Tracheal epithelial cell (primary cell): ENCODE results near the gene CEP85. TPM values are rescaled to one million over a fixed set of nuclear protein-coding genes. Genes with fewer than 3 reads are reported as not detected.

Experiments used
- total RNA-seq: library from RNA; depleted of rRNA; stranded (reverse); fragments of >200 nt; gene quantifications from 2 replicates; pipeline ENCODE4 v1.2.1, GENCODE V29; 2014

CEP85 gene, protein sequence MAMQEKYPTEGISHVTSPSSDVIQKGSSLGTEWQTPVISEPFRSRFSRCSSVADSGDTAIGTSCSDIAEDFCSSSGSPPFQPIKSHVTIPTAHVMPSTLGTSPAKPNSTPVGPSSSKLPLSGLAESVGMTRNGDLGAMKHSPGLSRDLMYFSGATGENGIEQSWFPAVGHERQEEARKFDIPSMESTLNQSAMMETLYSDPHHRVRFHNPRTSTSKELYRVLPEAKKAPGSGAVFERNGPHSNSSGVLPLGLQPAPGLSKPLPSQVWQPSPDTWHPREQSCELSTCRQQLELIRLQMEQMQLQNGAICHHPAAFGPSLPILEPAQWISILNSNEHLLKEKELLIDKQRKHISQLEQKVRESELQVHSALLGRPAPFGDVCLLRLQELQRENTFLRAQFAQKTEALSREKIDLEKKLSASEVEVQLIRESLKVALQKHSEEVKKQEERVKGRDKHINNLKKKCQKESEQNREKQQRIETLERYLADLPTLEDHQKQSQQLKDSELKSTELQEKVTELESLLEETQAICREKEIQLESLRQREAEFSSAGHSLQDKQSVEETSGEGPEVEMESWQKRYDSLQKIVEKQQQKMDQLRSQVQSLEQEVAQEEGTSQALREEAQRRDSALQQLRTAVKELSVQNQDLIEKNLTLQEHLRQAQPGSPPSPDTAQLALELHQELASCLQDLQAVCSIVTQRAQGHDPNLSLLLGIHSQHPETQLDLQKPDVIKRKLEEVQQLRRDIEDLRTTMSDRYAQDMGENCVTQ
- total RNA-seq = 9.9 and 11.7 TPM in 2 replicates

GRCh38 chr1:26233903-26234643, at the start of gene CEP85:
Gene CEP85 (plus strand): TSS chr1:26234200. CDS start chr1:26239784, 5,584 bp downstream.

DNA sequence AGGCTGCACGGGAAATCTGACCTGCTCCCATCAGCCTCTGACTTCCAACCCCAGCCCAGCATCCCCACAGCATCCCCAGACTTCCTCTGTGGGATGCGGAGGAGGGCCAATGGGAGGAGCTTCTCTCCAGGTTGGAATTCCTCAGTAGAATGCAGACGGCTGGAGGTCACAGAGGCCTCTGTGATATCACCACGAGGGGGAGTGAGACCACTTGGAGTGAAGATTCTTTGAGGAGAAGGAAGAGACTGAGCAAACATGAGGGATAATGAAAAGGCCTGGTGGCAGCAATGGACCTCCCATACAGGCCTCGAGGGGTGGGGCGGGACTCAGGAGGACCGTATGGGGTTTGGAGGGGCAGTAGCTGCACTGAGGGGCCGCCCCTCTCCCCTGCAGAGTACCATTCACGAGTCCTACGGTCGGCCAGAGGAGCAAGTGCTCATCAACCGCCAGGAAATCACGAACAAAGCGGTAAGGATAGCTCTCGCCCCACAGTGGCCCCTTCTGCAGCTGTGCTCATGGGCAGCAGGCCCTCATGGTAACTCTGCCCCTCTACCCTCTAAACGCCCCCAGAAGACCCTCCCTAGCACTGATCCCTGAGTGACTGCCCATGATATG, 43.5 kb upstream of the CEP85 start, which contains the start of gene CATSPER4:
Gene CATSPER4, plus strand, starts transcription at position 230 of the 615 bp plus-strand sequence. Its CDS starts 26 bp downstream, at position 256.

GRCh38 chr1:26279456-26280332, 45.7 kb downstream of the CEP85 start, which contains the start of gene SH3BGRL3:
Gene SH3BGRL3 (plus strand): TSS chr1:26280086. CDS start chr1:26280156, 70 bp downstream.

DNA sequence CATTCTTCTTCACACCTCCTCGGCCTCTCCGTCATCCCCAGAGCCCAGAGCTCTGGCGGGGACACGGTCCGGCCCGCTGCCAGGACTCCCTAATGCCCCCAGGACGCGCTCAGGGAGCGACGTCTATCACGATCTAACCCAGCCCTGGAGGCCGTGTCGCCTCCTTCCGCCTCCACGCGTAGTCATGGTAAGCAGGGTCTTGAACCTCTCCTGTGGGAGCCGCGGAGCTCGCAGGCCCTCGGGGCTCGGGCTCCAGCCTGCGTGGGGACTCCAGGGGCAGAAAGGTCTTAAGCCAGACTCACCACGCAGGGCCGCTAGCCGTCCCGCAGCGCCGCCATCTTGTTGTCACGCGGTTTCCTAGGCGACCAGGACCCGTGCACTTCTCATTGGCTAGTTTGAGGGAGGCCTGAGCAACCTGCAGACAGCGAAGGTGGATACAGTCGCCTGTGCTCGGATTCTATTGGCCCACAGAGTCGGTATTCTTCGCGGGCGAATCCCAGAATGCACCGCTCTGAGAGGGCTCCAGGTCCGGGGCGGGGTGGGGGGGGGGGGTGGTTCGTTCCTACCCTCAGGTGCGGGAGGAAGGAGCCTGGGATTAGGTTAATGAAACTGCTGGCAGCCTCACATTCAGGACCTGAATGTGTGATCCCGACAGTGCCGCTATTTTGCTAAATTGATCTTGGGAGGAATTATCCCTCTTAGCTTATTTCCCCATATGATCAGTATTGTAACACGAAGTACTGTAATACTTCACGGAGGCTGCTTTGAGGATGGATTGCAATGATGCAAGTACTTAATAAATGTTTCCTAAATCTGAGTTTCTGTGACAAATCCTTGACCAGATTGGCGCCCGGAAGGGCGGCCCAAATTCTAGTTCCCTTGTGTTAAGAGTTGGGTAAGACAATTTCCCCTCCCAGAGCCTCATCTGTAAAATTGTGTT, 72.6 kb downstream of the CEP85 start, which contains the start of gene UBXN11:
Gene UBXN11, minus strand, starts transcription at position 347 of the 940 bp plus-strand sequence. CDS start 3,753 bp downstream, outside the sequence.

GRCh38 chr1:26317612-26318337, 83.8 kb downstream of the CEP85 start, which contains the start of gene CD52:
Gene CD52 (plus strand): TSS chr1:26317958. CDS start chr1:26318018, 60 bp downstream.

Other genes with a start within 250 kb of the CEP85 start
- 14.2 and 17.9 TPM in 2 replicates for gene PAFAH2, start 236.1 kb upstream of the CEP85 start, total RNA-seq
- under 0.01 TPM in 1 of 2 replicates, not detected in the other for gene EXTL1, start 212.4 kb upstream of the CEP85 start, total RNA-seq
- gene SLC30A2, start 188.1 kb upstream of the CEP85 start, total RNA-seq = 0.48 TPM in 1 of 2 replicates, not detected in the other
- not detected in 2 replicates for gene TRIM63, start 166.6 kb upstream of the CEP85 start, total RNA-seq
- 3.6 and 7.9 TPM in 2 replicates for gene PDIK1L, start 122.4 kb upstream of the CEP85 start, total RNA-seq
- under 0.01 TPM in 1 of 2 replicates, not detected in the other for gene FAM110D, start 75.1 kb upstream of the CEP85 start, total RNA-seq
- not detected in 2 replicates for gene C1orf232, start 65.2 kb upstream of the CEP85 start, total RNA-seq
- gene ZNF593, start 64.3 kb upstream of the CEP85 start, total RNA-seq = 40.3 and 59.3 TPM in 2 replicates
- not detected in 2 replicates for gene ZNF593OS, start 62.4 kb upstream of the CEP85 start, total RNA-seq
- gene CNKSR1, start 56.7 kb upstream of the CEP85 start, total RNA-seq = 14.7 and 23.9 TPM in 2 replicates
- not detected in 2 replicates for gene CATSPER4, start 43.6 kb upstream of the CEP85 start, total RNA-seq
- 15.1 and 27.2 TPM in 2 replicates for gene SH3BGRL3, start 45.9 kb downstream of the CEP85 start, total RNA-seq
- 1.2 and 1.9 TPM in 2 replicates for gene UBXN11, start 72.4 kb downstream of the CEP85 start, total RNA-seq
- gene CD52, start 83.8 kb downstream of the CEP85 start, total RNA-seq = not detected in 2 replicates
- 36.9 and 51.1 TPM in 2 replicates for gene CRYBG2, start 119.9 kb downstream of the CEP85 start, total RNA-seq
- not detected in 2 replicates for gene ZNF683, start 138.6 kb downstream of the CEP85 start, total RNA-seq
- not detected in 2 replicates for gene LIN28A, start 176.6 kb downstream of the CEP85 start, total RNA-seq
- gene DHDDS, start 198.1 kb downstream of the CEP85 start, total RNA-seq = 28.9 and 29.8 TPM in 2 replicates
- gene HMGN2, start 238.2 kb downstream of the CEP85 start, total RNA-seq = 96.4 and 123 TPM in 2 replicates